Peyer's patch (tissue), 4 donors: ENCODE measurements around the gene ELAVL4. TPM values are rescaled to one million over a fixed set of nuclear protein-coding genes. Genes with fewer than 3 reads are reported as not detected.

Experiments used
- DNase-seq, 3 donors: peaks; one replicate each; pipeline ENCODE4 v3.0.0-alpha.2; 2017 to 2019
- H3K27ac ChIP-seq, 4 donors: fragments of 200-600 bp; sonication (generic); one replicate each; pipeline ENCODE4 v1.5.1; 2016 to 2019
- H3K27me3 ChIP-seq, 2 donors: fragments of 200-600 bp; sonication (generic); one replicate each; pipeline ENCODE4 v1.5.1; 2019
- H3K36me3 ChIP-seq, 3 donors: fragments of 200-600 bp; sonication (generic); one replicate each; pipeline ENCODE4 v1.5.1; 2016 to 2019
- H3K4me1 ChIP-seq, 4 donors: fragments of 200-600 bp; sonication (generic); one replicate each; pipeline ENCODE4 v1.5.1; 2016 to 2019
- H3K4me3 ChIP-seq, 4 donors: fragments of 200-600 bp; sonication (generic); 1 replicate in 3 of 4; 2 replicates in 1 of 4; pipeline ENCODE4 v1.5.1; 2016 to 2019; ENCODE audit warnings: mild to moderate bottlenecking in 1 of 4
- H3K9me3 ChIP-seq, 4 donors: fragments of 200-600 bp; sonication (generic); one replicate each; pipeline ENCODE4 v1.5.1; 2016 to 2019; ENCODE audit warnings: mild to moderate bottlenecking in 1 of 4
- POLR2A ChIP-seq, 2 donors: fragments of 450-650 bp; IDR thresholded peaks; one replicate each; pipeline ENCODE4 v1.5.1; 2017; ENCODE audit warnings: antibody characterized with exemption in 2 of 2, mild to moderate bottlenecking in 2 of 2, moderate library complexity in 2 of 2
- total RNA-seq, 4 donors: library from RNA; depleted of rRNA; stranded (reverse); fragments of >200 nt; gene quantifications; one replicate each; pipeline ENCODE4 v1.1.0, GENCODE V29; 2016
- TF ChIP-seq, protein P1 (sequence below), 6 experiments: fragments of 450-650 bp in 4 of 6; fragments of 200-600 bp in 2 of 6; sonication (generic) in 1 of 6; IDR thresholded peaks; one replicate each; pipeline ENCODE4 v1.5.1; 2017 to 2019; ENCODE audit warnings: antibody characterized with exemption in 6 of 6, mild to moderate bottlenecking in 3 of 6, moderate library complexity in 1 of 6

The ELAVL4 gene
- total RNA-seq, 4 donors from 2014 or later: 0.18 to 5.5 (median 2.6) TPM

DNA sequence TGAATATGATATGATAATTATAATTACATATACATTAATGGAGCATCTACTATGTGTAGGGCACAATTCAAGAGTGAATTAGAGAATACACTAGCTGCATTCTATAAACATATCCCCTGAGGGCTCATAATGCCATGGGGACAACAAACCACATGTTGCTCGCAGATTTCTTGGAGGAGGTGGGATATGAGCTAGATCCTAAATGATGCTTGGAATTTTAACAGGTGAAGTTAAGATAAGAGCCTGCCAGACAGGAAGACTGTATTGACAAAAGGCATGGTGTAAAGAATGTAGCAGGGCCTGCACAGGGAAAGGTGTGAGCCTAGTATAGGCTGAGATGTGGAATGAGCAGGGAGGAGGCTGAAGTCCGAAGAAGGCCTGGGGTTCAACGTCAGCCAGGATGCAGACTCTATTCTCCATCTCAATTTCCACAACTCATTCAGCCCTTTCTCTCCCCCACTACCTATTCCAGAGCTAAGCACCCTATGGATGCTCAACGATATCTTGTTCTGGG is 120.2 kb downstream of the ELAVL4 start:
- H3K27me3 ChIP-seq: no peaks in the 10 kb centered on the region
- no peaks in the 10 kb centered on the region for H3K36me3 ChIP-seq
- H3K4me3 ChIP-seq: no peak overlapping the region
- no peaks in the 10 kb centered on the region for H3K4me1 ChIP-seq
- DNase-seq: no peak
- TF ChIP-seq, protein P1, sequence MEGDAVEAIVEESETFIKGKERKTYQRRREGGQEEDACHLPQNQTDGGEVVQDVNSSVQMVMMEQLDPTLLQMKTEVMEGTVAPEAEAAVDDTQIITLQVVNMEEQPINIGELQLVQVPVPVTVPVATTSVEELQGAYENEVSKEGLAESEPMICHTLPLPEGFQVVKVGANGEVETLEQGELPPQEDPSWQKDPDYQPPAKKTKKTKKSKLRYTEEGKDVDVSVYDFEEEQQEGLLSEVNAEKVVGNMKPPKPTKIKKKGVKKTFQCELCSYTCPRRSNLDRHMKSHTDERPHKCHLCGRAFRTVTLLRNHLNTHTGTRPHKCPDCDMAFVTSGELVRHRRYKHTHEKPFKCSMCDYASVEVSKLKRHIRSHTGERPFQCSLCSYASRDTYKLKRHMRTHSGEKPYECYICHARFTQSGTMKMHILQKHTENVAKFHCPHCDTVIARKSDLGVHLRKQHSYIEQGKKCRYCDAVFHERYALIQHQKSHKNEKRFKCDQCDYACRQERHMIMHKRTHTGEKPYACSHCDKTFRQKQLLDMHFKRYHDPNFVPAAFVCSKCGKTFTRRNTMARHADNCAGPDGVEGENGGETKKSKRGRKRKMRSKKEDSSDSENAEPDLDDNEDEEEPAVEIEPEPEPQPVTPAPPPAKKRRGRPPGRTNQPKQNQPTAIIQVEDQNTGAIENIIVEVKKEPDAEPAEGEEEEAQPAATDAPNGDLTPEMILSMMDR (IDR thresholded peaks at IDR 0.05): no peak
- TF ChIP-seq POLR2A (IDR thresholded peaks at IDR 0.05): no peak
- no peak overlapping the region for H3K27ac ChIP-seq
- H3K9me3 ChIP-seq: peaks cover 0 to 4% (median 0%) of the 10 kb centered on the region in 4 donors

DNA sequence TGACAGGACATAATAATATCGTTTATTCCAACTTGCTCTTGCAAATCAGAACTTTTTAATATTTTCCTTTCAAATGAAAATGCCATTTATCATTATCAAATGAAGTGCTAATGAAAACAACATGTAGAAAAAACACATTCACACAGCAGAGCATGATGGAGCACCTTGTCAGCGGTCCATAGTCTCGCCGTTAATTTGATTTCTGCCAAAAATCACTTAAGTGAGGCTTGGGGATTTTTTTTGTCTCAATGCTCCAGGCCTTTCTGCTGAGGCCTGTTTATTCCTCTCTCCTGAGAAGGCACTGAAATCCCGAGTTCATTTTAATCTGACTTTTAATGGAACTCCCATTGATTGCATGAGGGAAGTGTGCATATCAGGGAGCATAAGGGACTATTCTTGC is 122.5 kb downstream of the ELAVL4 start:
- H3K27ac ChIP-seq: no peak overlapping the region
- DNase-seq: no peak
- no peaks in the 10 kb centered on the region for H3K4me1 ChIP-seq
- H3K9me3 ChIP-seq: no peaks in the 10 kb centered on the region
- H3K27me3 ChIP-seq: no peaks in the 10 kb centered on the region
- TF ChIP-seq, protein P1 (IDR thresholded peaks at IDR 0.05): no peak
- TF ChIP-seq POLR2A (IDR thresholded peaks at IDR 0.05): no peak
- H3K36me3 ChIP-seq: no peaks in the 10 kb centered on the region
- no peak overlapping the region for H3K4me3 ChIP-seq

GRCh38 chr1:50232336-50232735 is 123.6 kb downstream of the ELAVL4 start:
- Histone ChIP-seq H3K4me1 (no peaks in the 10 kb centered on the region), H3K27ac (no peak overlapping the region), H3K9me3 (peaks cover 0 to 4% (median 0%) of the 10 kb centered on the region in 4 donors), H3K27me3 (no peaks in the 10 kb centered on the region), H3K36me3 (no peaks in the 10 kb centered on the region), H3K4me3 (no peak overlapping the region)
- TF ChIP-seq POLR2A (IDR thresholded peaks at IDR 0.05): no peak
- TF ChIP-seq, protein P1 (IDR thresholded peaks at IDR 0.05): no peak
- no peak for DNase-seq

DNA sequence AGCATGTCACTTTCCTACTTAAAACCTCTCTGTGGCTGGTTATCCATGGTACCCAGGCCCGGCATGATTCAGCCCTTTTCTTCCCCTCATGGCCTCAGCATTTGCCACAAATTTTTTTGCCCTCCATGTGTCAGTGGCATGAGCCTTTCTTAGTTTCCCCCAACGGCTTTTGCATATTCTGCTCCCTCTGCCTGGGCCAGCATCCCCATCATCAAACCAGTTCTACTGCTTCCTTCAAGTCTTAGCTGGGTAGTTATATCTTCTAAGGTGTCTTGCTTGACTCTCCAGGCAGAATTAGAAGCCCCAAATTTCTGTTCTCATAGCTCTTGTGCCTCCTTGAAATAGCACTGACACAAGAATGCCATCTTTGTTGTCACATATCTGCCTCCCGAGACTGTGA is 127.9 kb downstream of the ELAVL4 start:
- H3K27ac ChIP-seq: no peak overlapping the region
- H3K27me3 ChIP-seq: no peaks in the 10 kb centered on the region
- H3K4me1 ChIP-seq: no peaks in the 10 kb centered on the region
- H3K4me3 ChIP-seq: no peak overlapping the region
- DNase-seq: no peak
- H3K9me3 ChIP-seq: peaks cover 0 to 4% (median 0%) of the 10 kb centered on the region in 4 donors
- TF ChIP-seq, protein P1 (IDR thresholded peaks at IDR 0.05): no peak
- TF ChIP-seq POLR2A (IDR thresholded peaks at IDR 0.05): no peak
- H3K36me3 ChIP-seq: no peaks in the 10 kb centered on the region

DNA sequence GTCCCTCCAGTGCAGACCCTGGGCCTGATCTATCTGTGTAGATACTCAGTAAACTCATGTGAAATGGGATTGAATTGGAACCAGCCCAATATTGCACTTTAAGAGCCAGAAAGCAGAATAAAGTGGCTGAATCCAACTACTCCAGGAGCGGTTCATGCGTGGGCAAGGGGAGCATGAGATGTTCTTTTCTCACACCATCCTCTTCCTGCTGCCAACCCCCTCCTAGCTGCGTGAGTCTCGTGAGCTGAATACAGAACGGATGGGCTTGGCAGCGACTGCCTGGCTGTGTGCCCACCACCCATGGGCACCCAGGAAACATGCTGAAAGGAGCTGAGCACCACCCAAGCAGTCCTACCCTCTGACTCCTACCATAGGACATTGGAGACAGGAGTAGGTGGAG is 128.3 kb downstream of the ELAVL4 start:
- no peak overlapping the region for H3K4me3 ChIP-seq

More for the DNA sequence above, 128.3 kb downstream of the ELAVL4 start:
- H3K36me3 ChIP-seq: no peaks in the 10 kb centered on the region
- no peak for DNase-seq
- H3K4me1 ChIP-seq: no peaks in the 10 kb centered on the region
- H3K27me3 ChIP-seq: no peaks in the 10 kb centered on the region
- H3K27ac ChIP-seq: no peak overlapping the region
- H3K9me3 ChIP-seq: peaks cover 0 to 4% (median 0%) of the 10 kb centered on the region in 4 donors
- no peak for TF ChIP-seq POLR2A (IDR thresholded peaks at IDR 0.05)
- TF ChIP-seq, protein P1 (IDR thresholded peaks at IDR 0.05): no peak
